B cell (primary cell): ENCODE results near the gene CHRM1.

Experiments used
- EZH2 ChIP-seq: IDR thresholded peaks from 2 replicates; pipeline ENCODE4 v1.6.1; 2012; ENCODE audit warnings: borderline replicate concordance, low read depth, mild to moderate bottlenecking, moderate library complexity, low read length; ENCODE audit not compliant: insufficient read depth, poor library complexity, severe bottlenecking
- TF ChIP-seq, protein P1 (sequence below): fragments of 200-600 bp; IDR thresholded peaks from one replicate; pipeline ENCODE4 v1.8.0; 2022; ENCODE audit warnings: antibody characterized with exemption, mild to moderate bottlenecking

- TF ChIP-seq, protein P1, sequence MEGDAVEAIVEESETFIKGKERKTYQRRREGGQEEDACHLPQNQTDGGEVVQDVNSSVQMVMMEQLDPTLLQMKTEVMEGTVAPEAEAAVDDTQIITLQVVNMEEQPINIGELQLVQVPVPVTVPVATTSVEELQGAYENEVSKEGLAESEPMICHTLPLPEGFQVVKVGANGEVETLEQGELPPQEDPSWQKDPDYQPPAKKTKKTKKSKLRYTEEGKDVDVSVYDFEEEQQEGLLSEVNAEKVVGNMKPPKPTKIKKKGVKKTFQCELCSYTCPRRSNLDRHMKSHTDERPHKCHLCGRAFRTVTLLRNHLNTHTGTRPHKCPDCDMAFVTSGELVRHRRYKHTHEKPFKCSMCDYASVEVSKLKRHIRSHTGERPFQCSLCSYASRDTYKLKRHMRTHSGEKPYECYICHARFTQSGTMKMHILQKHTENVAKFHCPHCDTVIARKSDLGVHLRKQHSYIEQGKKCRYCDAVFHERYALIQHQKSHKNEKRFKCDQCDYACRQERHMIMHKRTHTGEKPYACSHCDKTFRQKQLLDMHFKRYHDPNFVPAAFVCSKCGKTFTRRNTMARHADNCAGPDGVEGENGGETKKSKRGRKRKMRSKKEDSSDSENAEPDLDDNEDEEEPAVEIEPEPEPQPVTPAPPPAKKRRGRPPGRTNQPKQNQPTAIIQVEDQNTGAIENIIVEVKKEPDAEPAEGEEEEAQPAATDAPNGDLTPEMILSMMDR: no peak
- TF ChIP-seq EZH2: no peak
Observed at GRCh38 chr11:62928011-62928410, 6.8 kb upstream of the CHRM1 start.
